ENCODE data around the gene CDC14A.

CDC14A gene

GRCh38 chr1:100530880-100531487, 178.7 kb downstream of the CDC14A start:
- peak in 1 of 3 donors; percentile 5 for DNase-seq (ENCODE audit: low read depth in 2 of 3, low spot score in 1 of 3)

DNA sequence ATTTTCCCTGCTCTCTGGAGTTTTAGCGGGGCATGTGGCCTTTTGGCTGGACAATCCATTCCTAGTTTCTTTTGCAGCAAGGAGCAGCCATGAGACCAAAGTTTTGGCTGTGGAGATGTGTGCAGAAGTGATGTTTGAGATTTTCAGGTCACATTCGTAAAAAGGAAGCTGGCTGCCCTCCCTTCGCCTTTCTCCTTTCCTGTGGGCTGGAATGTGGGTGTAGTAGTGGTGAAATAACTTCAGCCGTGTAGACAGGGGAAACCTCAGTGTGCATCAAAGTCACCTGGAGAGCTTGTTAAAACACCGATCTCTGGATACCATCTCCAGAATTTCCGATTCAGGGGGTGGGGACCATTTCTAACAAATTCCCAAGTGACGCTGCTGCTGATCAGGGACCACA, 180.3 kb downstream of the CDC14A start:
- DNase-seq (ENCODE audit: low read depth in 2 of 3, low spot score in 1 of 3), result no peak

- no peak for DNase-seq (ENCODE audit: low read depth in 2 of 3, low spot score in 1 of 3)
Observed at GRCh38 chr1:100535264-100535663, 183.0 kb downstream of the CDC14A start.

GRCh38 chr1:100536031-100536430, 183.7 kb downstream of the CDC14A start:
- no peak for DNase-seq (ENCODE audit: low read depth in 2 of 3, low spot score in 1 of 3)

GRCh38 chr1:100538913-100539835, 186.9 kb downstream of the CDC14A start:
- peak in 2 of 3 donors; percentile 13 to 26 for DNase-seq (ENCODE audit: low read depth in 2 of 3, low spot score in 1 of 3)

GRCh38 chr1:100539836-100540536, 187.7 kb downstream of the CDC14A start:
- peak in 1 of 3 donors; percentile 5 for DNase-seq (ENCODE audit: low read depth in 2 of 3, low spot score in 1 of 3)

- no peak for DNase-seq (ENCODE audit: low read depth in 2 of 3, low spot score in 1 of 3)
Observed at GRCh38 chr1:100542285-100542684, 190.0 kb downstream of the CDC14A start.

DNA sequence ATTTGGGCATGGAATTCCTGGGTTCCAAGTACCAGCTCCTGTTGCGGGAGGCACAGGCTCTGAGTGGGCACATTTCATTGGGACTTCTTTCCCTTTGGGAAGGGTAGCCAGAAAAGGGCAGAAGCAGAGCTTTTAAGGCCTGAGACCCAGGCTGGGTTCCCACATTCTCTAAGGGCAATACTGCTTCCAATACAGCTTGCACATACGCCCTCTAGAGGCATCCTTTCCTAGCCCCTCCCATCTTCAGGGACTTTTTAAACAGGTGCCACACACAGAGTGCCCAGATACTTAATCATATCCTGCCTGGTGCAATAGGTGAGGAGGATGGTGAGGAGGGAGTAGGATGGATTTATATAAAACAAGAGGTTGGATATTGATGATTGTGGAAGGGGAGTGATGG, 191.3 kb downstream of the CDC14A start:
- peak in 1 of 3 donors; percentile 28 for DNase-seq (ENCODE audit: low read depth in 2 of 3, low spot score in 1 of 3)

GRCh38 chr1:100544791-100545190, 192.5 kb downstream of the CDC14A start:
- DNase-seq (ENCODE audit: low read depth in 2 of 3, low spot score in 1 of 3), result no peak

GRCh38 chr1:100545855-100546254, 193.5 kb downstream of the CDC14A start:
- no peak for DNase-seq (ENCODE audit: low read depth in 2 of 3, low spot score in 1 of 3)

DNA sequence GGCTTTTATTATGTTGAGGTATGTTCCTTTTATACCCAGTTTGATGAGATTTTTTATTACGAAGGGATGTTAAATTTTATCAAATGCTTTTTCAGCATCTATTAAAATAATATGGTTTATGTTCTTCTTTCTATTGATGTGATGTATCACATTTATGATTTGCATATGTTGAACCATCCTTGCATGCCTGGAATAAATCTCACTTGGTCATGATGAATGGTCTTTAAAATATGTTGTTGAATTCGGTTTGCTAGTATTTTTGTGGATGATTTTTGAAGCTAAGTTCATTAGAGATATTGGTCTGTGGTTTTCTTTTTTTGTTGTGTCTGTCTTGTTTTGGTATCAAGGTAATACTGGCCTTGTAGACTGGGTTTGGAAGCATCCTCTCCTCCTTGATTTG, 199.7 kb downstream of the CDC14A start:
- no peak for DNase-seq (ENCODE audit: low read depth in 2 of 3, low spot score in 1 of 3)

GRCh38 chr1:100552922-100553321, 200.6 kb downstream of the CDC14A start:
- no peak for DNase-seq (ENCODE audit: low read depth in 2 of 3, low spot score in 1 of 3)

DNA sequence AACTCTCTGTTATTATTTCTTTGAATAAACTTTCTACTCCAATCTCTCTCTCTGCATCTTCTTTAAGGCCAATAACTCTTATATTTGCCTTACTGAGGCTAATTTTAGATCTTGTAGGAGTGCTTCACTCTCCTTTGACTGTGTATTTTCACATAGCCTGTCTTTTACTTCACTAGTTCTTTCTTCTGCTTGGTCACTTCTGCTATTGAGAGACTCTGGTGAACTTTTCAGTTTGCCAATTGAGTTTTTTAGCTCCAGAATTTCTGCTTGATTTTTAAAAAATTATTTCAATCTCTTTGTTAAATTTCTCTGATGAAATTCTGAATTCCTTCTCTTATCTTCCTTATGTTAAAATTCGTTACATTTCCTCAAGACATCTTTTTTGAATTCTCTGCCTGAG, 203.9 kb downstream of the CDC14A start:
- DNase-seq (ENCODE audit: low read depth in 2 of 3, low spot score in 1 of 3), result no peak

GRCh38 chr1:100556925-100557605, 204.8 kb downstream of the CDC14A start:
- DNase-seq (ENCODE audit: low read depth in 2 of 3, low spot score in 1 of 3), result no peak

DNA sequence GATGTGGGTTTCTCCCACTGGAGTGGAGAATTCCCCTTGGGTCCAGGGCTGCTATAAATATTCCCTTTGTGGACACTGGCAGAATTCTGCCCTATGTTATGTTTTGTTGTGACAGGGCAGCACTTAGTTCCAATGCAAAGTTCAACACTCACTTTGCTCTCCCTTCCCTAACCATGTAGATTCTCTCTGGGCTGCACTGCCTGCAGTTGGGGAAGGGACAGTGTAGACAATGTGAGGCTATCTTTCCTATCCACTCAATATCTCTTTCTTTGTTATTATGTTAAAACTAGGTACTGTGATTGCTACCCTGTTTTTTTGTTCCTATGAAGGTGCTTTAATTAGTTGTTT, 205.3 kb downstream of the CDC14A start:
- DNase-seq (ENCODE audit: low read depth in 2 of 3, low spot score in 1 of 3), result no peak

DNA sequence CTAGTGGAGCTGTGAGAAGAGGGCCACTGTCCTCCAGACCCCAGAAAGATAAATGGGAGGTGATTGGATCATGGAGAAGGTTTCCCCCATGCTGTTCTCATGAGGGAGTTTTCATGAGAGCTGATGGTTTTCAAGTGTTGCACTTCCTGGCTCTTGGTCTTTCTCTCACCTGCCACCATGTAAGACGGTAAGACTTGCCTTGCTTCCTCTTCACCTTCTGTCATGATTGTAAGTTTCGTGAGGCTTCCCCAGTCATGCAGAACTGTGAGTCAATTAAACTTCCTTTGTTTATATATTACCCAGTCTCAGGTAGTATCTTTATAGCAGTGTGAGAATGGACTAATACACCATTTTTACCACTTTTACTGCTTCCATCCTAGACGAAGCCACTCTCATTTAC, 213.2 kb downstream of the CDC14A start:
- DNase-seq (ENCODE audit: low read depth in 2 of 3, low spot score in 1 of 3), result no peak

DNA sequence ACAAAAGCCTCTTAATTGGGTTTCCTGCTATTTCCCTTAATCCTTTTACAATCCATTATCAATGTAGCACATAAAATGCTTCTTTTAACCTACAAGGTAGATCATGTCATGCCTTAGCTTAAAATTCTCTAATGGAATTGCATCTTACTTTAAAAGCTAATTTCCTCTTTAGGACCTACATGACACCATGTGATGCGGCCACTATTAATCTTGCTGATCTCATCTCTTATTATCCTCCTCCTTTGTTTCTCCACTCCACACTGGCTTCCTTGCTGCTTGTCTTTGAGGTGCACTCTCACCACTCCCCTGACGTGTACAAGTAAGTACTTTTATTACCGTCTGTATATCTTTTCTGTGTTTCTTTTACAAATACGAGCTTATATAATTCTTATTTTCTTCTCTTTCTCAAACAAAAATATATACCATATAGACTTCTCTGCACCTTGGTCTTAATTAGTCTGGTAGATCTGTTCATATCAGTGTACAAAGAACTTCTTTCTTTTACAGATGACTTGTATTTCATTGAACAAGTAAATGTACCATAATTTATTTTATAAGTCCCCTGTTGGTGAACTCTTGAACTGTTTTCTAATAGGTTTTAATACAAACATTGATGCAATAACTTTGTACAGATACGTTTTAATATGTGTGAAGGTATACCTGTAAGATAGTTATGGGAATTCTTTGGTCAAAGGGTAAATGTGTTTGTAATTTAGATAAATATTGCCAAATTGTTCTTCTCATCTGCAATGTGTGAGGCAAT, 213.8 kb downstream of the CDC14A start:
- DNase-seq (ENCODE audit: low read depth in 2 of 3, low spot score in 1 of 3), result no peak

GRCh38 chr1:100567062-100567461, 214.8 kb downstream of the CDC14A start:
- no peak for DNase-seq (ENCODE audit: low read depth in 2 of 3, low spot score in 1 of 3)
